Esophagus squamous epithelium (tissue), 5 donors: ENCODE results near the gene SEMA5A. TPM values are rescaled to one million over a fixed set of nuclear protein-coding genes. Genes with fewer than 3 reads are reported as not detected.
A peak's percentile ranks its signal among the peaks of the same experiment; 100 is the strongest.

Experiments used
- DNase-seq: peaks from one replicate; lab custom pipeline; 2025; lab: John Stamatoyannopoulos, UW
- H3K27ac ChIP-seq, 4 donors: fragments of 200-600 bp; sonication (generic); one replicate each; pipeline ENCODE4 v1.5.1; 2016 to 2019; ENCODE audit warnings: mild to moderate bottlenecking in 1 of 4
- H3K27me3 ChIP-seq, 4 donors: fragments of 200-600 bp; sonication (generic); 1 replicate in 3 of 4; 2 replicates in 1 of 4; pipeline versions ENCODE4 v1.5.1 to v1.6.0; 2017 to 2021; ENCODE audit warnings: antibody characterized with exemption in 1 of 4
- H3K36me3 ChIP-seq, 3 donors: fragments of 200-600 bp; sonication (generic); one replicate each; pipeline ENCODE4 v1.5.1; 2016 to 2019
- H3K4me1 ChIP-seq, 3 donors: fragments of 200-600 bp; sonication (generic); one replicate each; pipeline ENCODE4 v1.5.1; 2017 to 2019
- H3K4me3 ChIP-seq, 4 donors: fragments of 200-600 bp; sonication (generic); 1 replicate in 3 of 4; 2 replicates in 1 of 4; pipeline ENCODE4 v1.5.1; 2016 to 2019; ENCODE audit warnings: mild to moderate bottlenecking in 2 of 4, moderate library complexity in 1 of 4
- H3K9me3 ChIP-seq, 3 donors: fragments of 200-600 bp; sonication (generic); one replicate each; pipeline ENCODE4 v1.5.1; 2016 to 2019
- POLR2A ChIP-seq, 4 donors: fragments of 450-650 bp; IDR thresholded peaks; one replicate each; pipeline ENCODE4 v1.6.1; 2017; ENCODE audit warnings: antibody characterized with exemption in 4 of 4, mild to moderate bottlenecking in 4 of 4, moderate library complexity in 3 of 4
- WGBS, 2 donors: methylation state at CpG; one replicate each; pipeline ENCODE4 v1.1.5; 2018; 5-methylcytosine and 5-hydroxymethylcytosine counted together
- intact Hi-C: fragments of 100-400 bp; cut with DNase I; formaldehyde crosslinking; loops from one replicate; pipeline ENCODE4 v1.15.0; 2022
- total RNA-seq, 4 donors: library from RNA; depleted of rRNA; stranded (reverse); fragments of >200 nt; gene quantifications; one replicate each; pipeline ENCODE4 v1.1.0, GENCODE V29; 2016
- TF ChIP-seq, protein P1 (sequence below), 6 experiments: fragments of 450-650 bp in 4 of 6; fragments of 200-600 bp in 2 of 6; sonication (generic) in 2 of 6; IDR thresholded peaks; one replicate each; pipeline ENCODE4 v1.5.1; 2016 to 2019; ENCODE audit warnings: antibody characterized with exemption in 6 of 6, mild to moderate bottlenecking in 4 of 6, moderate library complexity in 4 of 6
- donor health status: DM: yes; HTN: yes; CAD: no.

Gene SEMA5A
- total RNA-seq, 4 donors from 2014 or later, result 3.9 to 9.4 (median 8.4) TPM

DNA sequence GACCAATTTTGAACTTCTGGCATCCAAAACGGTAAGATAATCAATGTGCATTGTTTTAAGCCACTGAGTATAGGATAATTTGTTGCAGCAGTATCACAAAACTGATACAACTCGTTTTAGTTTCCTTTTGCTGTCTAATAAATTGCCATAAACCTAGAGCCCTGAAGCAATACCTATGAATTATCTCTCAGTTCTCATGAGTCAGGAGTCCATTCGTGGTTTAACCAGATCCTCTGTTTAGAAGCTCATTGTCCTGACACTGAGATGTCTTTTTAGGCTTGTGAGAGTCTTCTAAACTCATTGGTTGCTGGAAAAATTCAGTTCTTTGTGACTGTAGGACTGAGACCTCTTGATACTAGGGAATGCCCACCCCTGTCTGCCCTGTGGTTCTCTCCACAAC lies 262.9 kb downstream of the SEMA5A start:
- DNase-seq, result no peak
- TF ChIP-seq POLR2A (IDR thresholded peaks at IDR 0.05), result no peak
- TF ChIP-seq, protein P1, sequence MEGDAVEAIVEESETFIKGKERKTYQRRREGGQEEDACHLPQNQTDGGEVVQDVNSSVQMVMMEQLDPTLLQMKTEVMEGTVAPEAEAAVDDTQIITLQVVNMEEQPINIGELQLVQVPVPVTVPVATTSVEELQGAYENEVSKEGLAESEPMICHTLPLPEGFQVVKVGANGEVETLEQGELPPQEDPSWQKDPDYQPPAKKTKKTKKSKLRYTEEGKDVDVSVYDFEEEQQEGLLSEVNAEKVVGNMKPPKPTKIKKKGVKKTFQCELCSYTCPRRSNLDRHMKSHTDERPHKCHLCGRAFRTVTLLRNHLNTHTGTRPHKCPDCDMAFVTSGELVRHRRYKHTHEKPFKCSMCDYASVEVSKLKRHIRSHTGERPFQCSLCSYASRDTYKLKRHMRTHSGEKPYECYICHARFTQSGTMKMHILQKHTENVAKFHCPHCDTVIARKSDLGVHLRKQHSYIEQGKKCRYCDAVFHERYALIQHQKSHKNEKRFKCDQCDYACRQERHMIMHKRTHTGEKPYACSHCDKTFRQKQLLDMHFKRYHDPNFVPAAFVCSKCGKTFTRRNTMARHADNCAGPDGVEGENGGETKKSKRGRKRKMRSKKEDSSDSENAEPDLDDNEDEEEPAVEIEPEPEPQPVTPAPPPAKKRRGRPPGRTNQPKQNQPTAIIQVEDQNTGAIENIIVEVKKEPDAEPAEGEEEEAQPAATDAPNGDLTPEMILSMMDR (IDR thresholded peaks at IDR 0.05), result no peak
- no peaks in the 10 kb centered on the region for H3K36me3 ChIP-seq
- H3K9me3 ChIP-seq, result no peaks in the 10 kb centered on the region
- H3K27ac ChIP-seq, result peak overlapping the region in 1 of 4 donors; percentile 17
- intact Hi-C loops, result no loop called here
- H3K4me1 ChIP-seq, result peaks cover 0 to 24% (median 5%) of the 10 kb centered on the region in 3 donors
- H3K4me3 ChIP-seq, result no peak overlapping the region
- WGBS, 2 donors, result 41 to 43% methylated on average over 3 of the region's 3 CpGs
- no peaks in the 10 kb centered on the region for H3K27me3 ChIP-seq

DNA sequence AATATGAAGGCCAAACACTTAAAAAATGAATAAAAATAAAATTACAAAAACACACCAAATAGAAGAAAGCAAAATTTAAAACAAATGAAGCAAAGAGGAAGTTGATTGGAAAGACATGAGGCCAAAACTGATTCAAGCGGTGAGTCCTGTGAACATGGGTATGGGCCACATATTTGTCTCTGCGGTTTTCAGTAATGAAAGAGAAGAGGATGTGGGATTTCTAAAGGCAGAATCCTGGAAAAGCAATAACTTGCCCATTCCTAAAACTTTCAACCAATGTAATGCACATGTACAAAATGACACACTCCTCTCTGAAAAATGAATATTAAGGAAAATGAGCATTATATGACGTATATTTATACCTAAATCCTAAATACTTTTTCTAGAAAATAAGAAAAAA lies 263.7 kb downstream of the SEMA5A start:
- no peaks in the 10 kb centered on the region for H3K9me3 ChIP-seq
- no peak for DNase-seq
- whole genome bisulfite sequencing, 2 donors, result 89 to 90% methylated on average over 3 of the region's 3 CpGs
- H3K36me3 ChIP-seq, result no peaks in the 10 kb centered on the region
- peak overlapping the region in 1 of 4 donors; percentile 17 for H3K27ac ChIP-seq
- no peak overlapping the region for H3K4me3 ChIP-seq
- H3K4me1 ChIP-seq, result peaks cover 0 to 24% (median 5%) of the 10 kb centered on the region in 3 donors
- TF ChIP-seq, protein P1 (IDR thresholded peaks at IDR 0.05), result no peak
- no peak for TF ChIP-seq POLR2A (IDR thresholded peaks at IDR 0.05)
- no peaks in the 10 kb centered on the region for H3K27me3 ChIP-seq
- intact Hi-C loops, result no loop called here

DNA sequence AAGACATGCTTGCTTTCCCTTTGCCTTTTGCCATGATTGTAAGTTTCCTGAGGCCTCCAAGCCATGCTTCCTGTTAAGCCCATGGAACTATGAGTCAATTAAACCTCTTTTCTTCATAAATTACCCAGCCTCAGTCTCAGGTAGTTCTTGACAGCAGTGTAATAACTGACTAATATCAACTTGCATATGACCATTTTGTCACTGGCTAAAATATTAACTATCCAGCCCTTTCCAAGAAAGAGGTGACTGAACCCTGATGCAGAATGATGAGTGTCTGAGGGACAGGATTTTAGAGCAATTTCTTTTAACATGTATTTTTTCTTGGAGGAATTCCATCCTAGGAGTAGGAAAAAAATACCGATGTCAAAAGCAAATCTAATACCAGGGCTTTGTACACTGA lies 266.1 kb downstream of the SEMA5A start:
- Histone ChIP-seq H3K36me3 (no peaks in the 10 kb centered on the region), H3K9me3 (no peaks in the 10 kb centered on the region), H3K4me3 (no peak overlapping the region), H3K27me3 (no peaks in the 10 kb centered on the region), H3K4me1 (peaks cover 0 to 24% (median 5%) of the 10 kb centered on the region in 3 donors), H3K27ac (no peak overlapping the region)
- 24 to 59% methylated on average over 1 of the region's 1 CpG for WGBS, 2 donors
- TF ChIP-seq, protein P1 (IDR thresholded peaks at IDR 0.05), result no peak
- no peak for TF ChIP-seq POLR2A (IDR thresholded peaks at IDR 0.05)
- intact Hi-C loops, result no loop called here
- no peak for DNase-seq

DNA sequence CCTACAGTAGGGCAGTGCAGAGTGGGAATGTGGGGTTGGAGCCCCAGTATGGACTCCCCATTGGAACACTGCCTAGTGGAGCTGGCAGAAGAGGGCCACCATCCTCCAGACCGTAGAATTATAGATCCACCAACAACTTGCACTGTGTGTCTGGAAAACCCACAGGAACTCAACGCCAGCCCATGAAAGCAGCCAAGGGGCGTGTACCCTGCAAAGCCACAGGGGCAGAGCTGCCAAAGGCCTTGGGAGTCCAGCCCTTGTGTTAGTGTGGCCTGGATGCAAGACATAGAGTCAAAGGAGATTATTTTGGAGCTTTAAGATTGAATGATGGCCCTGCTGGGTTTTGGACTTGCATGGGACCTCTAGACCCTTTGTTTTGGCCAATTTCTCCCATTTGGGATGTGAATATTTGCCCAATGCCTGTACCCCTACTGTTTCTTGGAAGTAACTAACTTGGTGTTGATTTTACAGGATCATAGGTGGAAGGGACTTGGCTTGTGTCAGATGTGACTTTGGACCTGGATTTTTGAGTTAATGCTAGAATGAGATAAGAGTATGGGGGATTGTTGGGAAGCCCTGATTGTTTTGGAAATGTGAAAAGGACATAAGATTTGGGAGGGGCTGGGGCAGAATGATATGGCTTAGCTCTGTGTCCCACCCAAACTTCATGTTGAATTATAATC lies 266.8 kb downstream of the SEMA5A start:
- H3K27me3 ChIP-seq, result no peaks in the 10 kb centered on the region
- TF ChIP-seq, protein P1 (IDR thresholded peaks at IDR 0.05), result no peak
- no peak for TF ChIP-seq POLR2A (IDR thresholded peaks at IDR 0.05)
- H3K27ac ChIP-seq, result no peak overlapping the region
- intact Hi-C loops, result no loop called here
- DNase-seq, result no peak
- H3K4me1 ChIP-seq, result peaks cover 0 to 24% (median 5%) of the 10 kb centered on the region in 3 donors
- H3K36me3 ChIP-seq, result no peaks in the 10 kb centered on the region
- H3K9me3 ChIP-seq, result no peaks in the 10 kb centered on the region
- 72 to 83% methylated on average over 2 to 3 of the region's 3 CpGs for WGBS, 2 donors
- no peak overlapping the region for H3K4me3 ChIP-seq

DNA sequence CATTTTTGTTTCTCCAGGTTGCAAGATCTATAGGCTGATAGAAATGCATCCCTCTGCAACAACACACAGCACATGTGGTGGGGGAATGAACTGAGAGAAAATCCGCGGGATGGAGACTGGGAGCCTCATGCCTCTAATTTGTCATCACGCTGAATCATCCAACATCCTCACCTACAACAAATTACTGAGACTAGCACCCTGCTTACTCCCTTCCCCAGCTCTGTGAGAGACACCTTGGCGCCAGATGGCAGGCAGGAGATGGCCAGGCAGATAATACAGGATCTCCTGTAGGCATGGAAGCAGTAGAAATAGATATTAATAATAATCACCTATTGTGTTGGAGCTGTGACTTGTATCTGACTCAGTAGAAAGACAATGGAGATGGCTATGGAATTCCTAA lies 276.9 kb downstream of the SEMA5A start:
- H3K27ac ChIP-seq, result no peak overlapping the region
- no peaks in the 10 kb centered on the region for H3K36me3 ChIP-seq
- intact Hi-C loops, result no loop called here
- H3K4me1 ChIP-seq, result peaks cover 0 to 9% (median 4%) of the 10 kb centered on the region in 3 donors
- H3K4me3 ChIP-seq, result no peak overlapping the region
- H3K9me3 ChIP-seq, result no peaks in the 10 kb centered on the region
- no peak for DNase-seq
- WGBS, 2 donors, result 76 to 86% methylated on average over 4 of the region's 4 CpGs
- no peak for TF ChIP-seq POLR2A (IDR thresholded peaks at IDR 0.05)
- TF ChIP-seq, protein P1 (IDR thresholded peaks at IDR 0.05), result no peak
- no peaks in the 10 kb centered on the region for H3K27me3 ChIP-seq
